ENCODE data around the gene ARID4B. TPM values are rescaled to one million over a fixed set of nuclear protein-coding genes. Genes with fewer than 3 reads are reported as not detected.
"Not testable (repeated sequence)": the region's sequence is repeated elsewhere in the genome, so short reads cannot be mapped to it uniquely, and the experiment has no call there.

The ARID4B gene
- total RNA-seq, 1 experiment from 2014 or later: 16.8 TPM

DNA sequence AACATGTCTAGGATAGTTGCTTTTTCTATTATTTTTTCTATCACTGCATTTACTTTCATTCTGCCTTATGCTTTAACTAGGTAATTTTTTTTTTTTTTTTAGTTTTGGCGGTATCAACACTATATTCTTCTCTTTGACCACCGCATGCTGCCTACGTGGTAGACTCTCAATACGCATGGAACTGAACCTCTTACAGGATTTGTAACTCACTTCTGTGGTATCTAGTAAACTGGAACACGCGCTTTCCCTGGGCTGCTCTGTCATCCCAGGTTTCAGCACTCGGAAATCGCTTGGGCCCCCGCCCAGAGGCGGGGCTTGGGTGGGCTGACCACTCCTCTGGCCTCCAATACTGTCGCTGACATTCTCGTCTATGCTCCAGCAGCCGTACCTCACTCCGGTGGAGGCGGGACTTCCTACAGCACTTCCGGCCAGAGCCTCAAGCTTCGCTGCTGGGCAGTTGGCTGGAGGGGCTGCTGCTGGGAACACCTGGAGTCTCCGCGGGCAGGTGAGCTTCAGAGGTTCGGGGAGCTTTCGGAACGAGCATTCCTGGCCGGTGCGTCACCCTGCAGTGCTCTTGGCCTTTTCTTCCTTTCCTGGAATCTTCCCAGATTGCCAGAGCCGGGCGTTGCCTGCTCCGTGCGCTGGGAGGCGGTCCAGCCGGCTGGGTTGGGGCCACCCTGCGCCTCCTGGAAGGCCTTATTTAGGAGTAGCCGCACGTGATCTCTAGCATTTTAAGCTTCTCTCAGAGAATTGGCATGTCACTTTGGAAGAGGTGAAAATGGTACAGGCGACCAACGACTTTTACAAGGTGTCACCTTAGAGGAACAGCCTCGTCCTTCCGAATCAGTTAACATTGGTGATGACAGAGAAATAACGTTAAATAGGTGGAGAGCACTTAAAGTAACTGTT, 39.3 kb upstream of the ARID4B start, which contains the start of gene TBCE:
Gene TBCE (plus strand): TSS at position 428 of the 909 bp plus-strand sequence. CDS start 12,623 bp downstream, outside the sequence.
- intact Hi-C loops (cut with micrococcal nuclease): loop anchor here (2.0 kb wide), 1 partner anchor 38 kb away; the partner anchor contains the start of genes ARID4B and GGPS1
- H3K27me3 ChIP-seq (ENCODE audit: low read length): no peaks in the 10 kb centered on the region
- TF ChIP-seq EZH2 (IDR thresholded peaks at IDR 0.05; ENCODE audit: low read length, unreplicated experiment) (no peak), EZH2phosphoT487 (IDR thresholded peaks at IDR 0.05; ENCODE audit: borderline replicate concordance, low read length) (no peak)
- TF ChIP-seq, protein P1, sequence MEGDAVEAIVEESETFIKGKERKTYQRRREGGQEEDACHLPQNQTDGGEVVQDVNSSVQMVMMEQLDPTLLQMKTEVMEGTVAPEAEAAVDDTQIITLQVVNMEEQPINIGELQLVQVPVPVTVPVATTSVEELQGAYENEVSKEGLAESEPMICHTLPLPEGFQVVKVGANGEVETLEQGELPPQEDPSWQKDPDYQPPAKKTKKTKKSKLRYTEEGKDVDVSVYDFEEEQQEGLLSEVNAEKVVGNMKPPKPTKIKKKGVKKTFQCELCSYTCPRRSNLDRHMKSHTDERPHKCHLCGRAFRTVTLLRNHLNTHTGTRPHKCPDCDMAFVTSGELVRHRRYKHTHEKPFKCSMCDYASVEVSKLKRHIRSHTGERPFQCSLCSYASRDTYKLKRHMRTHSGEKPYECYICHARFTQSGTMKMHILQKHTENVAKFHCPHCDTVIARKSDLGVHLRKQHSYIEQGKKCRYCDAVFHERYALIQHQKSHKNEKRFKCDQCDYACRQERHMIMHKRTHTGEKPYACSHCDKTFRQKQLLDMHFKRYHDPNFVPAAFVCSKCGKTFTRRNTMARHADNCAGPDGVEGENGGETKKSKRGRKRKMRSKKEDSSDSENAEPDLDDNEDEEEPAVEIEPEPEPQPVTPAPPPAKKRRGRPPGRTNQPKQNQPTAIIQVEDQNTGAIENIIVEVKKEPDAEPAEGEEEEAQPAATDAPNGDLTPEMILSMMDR (conservative IDR thresholded peaks at IDR 0.05; ENCODE audit: low read depth, low read length): no peak
- TSS peak; percentile 78 for BruUV-seq (replicated peaks)
- H3K9ac ChIP-seq (ENCODE audit: low read length): peak within 1 kb of the TSS; percentile 68
- peaks cover 29% of the 10 kb centered on the region for H3K79me2 ChIP-seq (ENCODE audit: low read length)
- no peaks in the 10 kb centered on the region for H3K9me3 ChIP-seq (ENCODE audit: low read length)
- peak within 1 kb of the TSS; percentile 77 for H2AFZ ChIP-seq (ENCODE audit: low read length)
- H3K4me2 ChIP-seq (ENCODE audit: low read length): peak within 1 kb of the TSS; percentile 76
- DNase-seq (peak; percentile 97), ATAC-seq (peak; percentile 98)
- H3K4me3 ChIP-seq (ENCODE audit: low read length): peak within 1 kb of the TSS; percentile 67
- CTCF ChIA-PET: interaction anchor here (0.7 to 1.3 kb wide), 3 partner anchors 40 to 1057 kb away, joined by 3 to 4 read pairs (median 3); partner anchors contain the start of gene ARID4B
- POLR2A ChIA-PET (ENCODE audit: unreplicated experiment): interaction anchor here (0.5 to 0.7 kb wide), 6 partner anchors 22 to 996 kb away, joined by 3 to 5 read pairs (median 4); no protein-coding TSS in a partner anchor
- peak within 1 kb of the TSS; percentile 78 for H3K27ac ChIP-seq (ENCODE audit: low read length)
- H3K36me3 ChIP-seq (ENCODE audit: low read depth, low read length): no peaks in the 10 kb centered on the region
- H4K20me1 ChIP-seq (ENCODE audit: low read length): no peaks in the 10 kb centered on the region
- peaks cover 7% of the 10 kb centered on the region; the same call in 1 of the 2 replicates for H3K4me1 ChIP-seq (ENCODE audit: insufficient read depth, low read length)
- no peaks in the 10 kb centered on the region for H3F3A ChIP-seq (ENCODE audit: low read length, unreplicated experiment)
- H3K9me2 ChIP-seq (replicated peaks; ENCODE audit: low read length): no peaks in the 10 kb centered on the region

DNA sequence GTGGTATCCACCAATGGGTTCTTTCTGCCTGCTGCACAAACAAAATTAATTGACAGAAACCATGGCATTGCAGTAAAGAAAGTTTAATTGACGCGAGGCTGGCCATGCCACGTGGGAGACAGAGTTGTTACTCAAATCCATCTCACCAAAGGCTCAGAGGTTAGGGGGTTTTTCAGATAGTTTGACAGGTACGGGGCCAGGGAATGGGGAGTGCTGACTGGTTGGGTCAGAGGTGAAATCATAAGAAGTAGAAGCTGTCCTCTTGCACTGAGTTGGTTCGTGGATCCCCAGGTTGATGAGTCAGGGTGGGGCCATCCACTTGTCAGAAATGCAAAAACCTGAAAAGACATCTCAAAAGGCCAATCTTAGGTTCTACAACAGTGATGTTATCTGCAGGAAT, 38.3 kb upstream of the ARID4B start:
- no peaks in the 10 kb centered on the region for H3K9me3 ChIP-seq (ENCODE audit: low read length)
- H3K36me3 ChIP-seq (ENCODE audit: low read depth, low read length): no peaks in the 10 kb centered on the region
- H3K4me1 ChIP-seq (ENCODE audit: insufficient read depth, low read length): peaks cover 7% of the 10 kb centered on the region; the same call in 1 of the 2 replicates
- intact Hi-C loops (cut with micrococcal nuclease): loop anchor here (2.0 kb wide), 1 partner anchor 37 kb away; the partner anchor contains the start of genes ARID4B and GGPS1
- H3K4me3 ChIP-seq (ENCODE audit: low read length): peak overlapping the region; percentile 67; the same call in 1 of the 2 replicates
- peak overlapping the region; percentile 78 for H3K27ac ChIP-seq (ENCODE audit: low read length)
- DNase-seq (no peak), ATAC-seq (no peak)
- H3K4me2 ChIP-seq (ENCODE audit: low read length): peak overlapping the region; percentile 76
- H3K9me2 ChIP-seq (replicated peaks; ENCODE audit: low read length): no peaks in the 10 kb centered on the region
- CTCF ChIA-PET: no interaction called here
- H4K20me1 ChIP-seq (ENCODE audit: low read length): no peaks in the 10 kb centered on the region
- BruUV-seq (replicated peaks): no TSS peak
- H3K27me3 ChIP-seq (ENCODE audit: low read length): no peaks in the 10 kb centered on the region
- no peaks in the 10 kb centered on the region for H3F3A ChIP-seq (ENCODE audit: low read length, unreplicated experiment)
- no peak for TF ChIP-seq EZH2 (IDR thresholded peaks at IDR 0.05; ENCODE audit: low read length, unreplicated experiment)
- no peak for TF ChIP-seq EZH2phosphoT487 (IDR thresholded peaks at IDR 0.05; ENCODE audit: borderline replicate concordance, low read length)
- TF ChIP-seq, protein P1 (conservative IDR thresholded peaks at IDR 0.05; ENCODE audit: low read depth, low read length): no peak
- H3K9ac ChIP-seq (ENCODE audit: low read length): 0 out of 2 replicates have a peak overlapping the region, but pooled peaks have one; percentile 68
- H3K79me2 ChIP-seq (ENCODE audit: low read length): peaks cover 26% of the 10 kb centered on the region
- POLR2A ChIA-PET (ENCODE audit: unreplicated experiment): no interaction called here
- H2AFZ ChIP-seq (ENCODE audit: low read length): 0 out of 2 replicates have a peak overlapping the region, but pooled peaks have one; percentile 26

DNA sequence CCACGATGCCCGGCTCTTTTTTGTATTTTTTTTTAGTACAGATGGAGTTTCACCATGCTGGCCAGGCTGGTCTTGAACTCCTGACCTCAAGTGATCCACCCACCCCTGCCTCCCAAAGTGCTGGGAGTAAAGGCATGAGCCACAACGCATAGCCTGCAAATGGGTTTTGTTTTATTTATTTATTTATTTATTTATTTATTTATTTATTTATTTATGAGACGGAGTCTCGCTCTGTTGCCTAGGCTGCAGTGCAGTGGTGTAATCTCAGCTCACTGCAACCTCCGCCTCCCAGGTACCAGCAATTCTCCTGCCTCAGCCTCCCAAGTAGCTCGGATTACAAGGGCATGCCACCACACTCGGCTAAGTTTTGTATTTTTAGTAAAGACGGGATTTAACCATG, 36.2 kb upstream of the ARID4B start:
- H3K27ac ChIP-seq (ENCODE audit: low read length); H2AFZ ChIP-seq (ENCODE audit: low read length); POLR2A ChIA-PET (ENCODE audit: unreplicated experiment); BruUV-seq (replicated peaks); H3K36me3 ChIP-seq (ENCODE audit: low read depth, low read length); H3K9me3 ChIP-seq (ENCODE audit: low read length); H3K9me2 ChIP-seq (replicated peaks; ENCODE audit: low read length); H3K4me1 ChIP-seq (ENCODE audit: insufficient read depth, low read length); H3K4me3 ChIP-seq (ENCODE audit: low read length); H3K9ac ChIP-seq (ENCODE audit: low read length); ATAC-seq; H3K4me2 ChIP-seq (ENCODE audit: low read length); intact Hi-C loops (cut with micrococcal nuclease); DNase-seq; H3F3A ChIP-seq (ENCODE audit: low read length, unreplicated experiment); H3K27me3 ChIP-seq (ENCODE audit: low read length); H4K20me1 ChIP-seq (ENCODE audit: low read length): not testable (repeated sequence)
- CTCF ChIA-PET: interaction anchor here (0.6 kb wide), 2 partner anchors 51 to 75 kb away, joined by 4 to 6 read pairs; no protein-coding TSS in a partner anchor
- peaks cover 13% of the 10 kb centered on the region for H3K79me2 ChIP-seq (ENCODE audit: low read length)
